SU-DHL-6 (cell line): ENCODE data around the gene NOG.

ENCODE experiments used
- H2AFZ ChIP-seq: fragments of 200-600 bp; sonication (generic); 2 replicates; pipeline ENCODE4 v1.6.1; 2014; ENCODE audit warnings: low read depth, mild to moderate bottlenecking, moderate library complexity, mixed read lengths, antibody characterized with exemption, low read length; ENCODE audit not compliant: severe bottlenecking
- H3F3A ChIP-seq: fragments of 200-600 bp; shearing (Covaris generic); 2 replicates; pipeline ENCODE4 v1.6.0; 2016; ENCODE audit warnings: antibody characterized with exemption, mild to moderate bottlenecking; ENCODE audit not compliant: insufficient read depth
- H3K27ac ChIP-seq: fragments of 200-600 bp; sonication (generic); 2 replicates; pipeline ENCODE4 v1.5.1; 2016; ENCODE audit warnings: low read depth, mild to moderate bottlenecking, low read length, moderate library complexity, mixed read lengths
- H3K27me3 ChIP-seq: fragments of 200-600 bp; sonication (generic), shearing (Covaris generic); 2 replicates; pipeline ENCODE4 v1.6.0; 2014; ENCODE audit warnings: mild to moderate bottlenecking, low read length
- H3K36me3 ChIP-seq: fragments of 200-600 bp; sonication (generic); 2 replicates; pipeline ENCODE4 v1.6.1; 2014; ENCODE audit warnings: mild to moderate bottlenecking, low read length, mixed read lengths
- H3K4me2 ChIP-seq: fragments of 300-600, 200-600 bp; shearing (Covaris generic), sonication (generic); 2 replicates; pipeline ENCODE4 v1.6.0; 2014; ENCODE audit warnings: low read length, low read depth, mild to moderate bottlenecking; ENCODE audit not compliant: poor library complexity, severe bottlenecking
- H3K4me3 ChIP-seq: fragments of 200-600 bp; sonication (generic); 2 replicates; pipeline ENCODE4 v1.5.1; 2014; ENCODE audit warnings: antibody characterized with exemption, low read length, mild to moderate bottlenecking, mixed read lengths; ENCODE audit not compliant: insufficient read depth, poor library complexity, severe bottlenecking
- H3K79me2 ChIP-seq: fragments of 200-600 bp; sonication (generic); 2 replicates; pipeline ENCODE4 v1.6.1; 2014; ENCODE audit warnings: mild to moderate bottlenecking, low read length, moderate library complexity; ENCODE audit not compliant: insufficient read depth
- H3K9ac ChIP-seq: fragments of 200-600 bp; sonication (generic); 2 replicates; pipeline ENCODE4 v1.7.0; 2014; ENCODE audit warnings: mild to moderate bottlenecking, low read length
- H3K9me2 ChIP-seq: fragments of 200-600 bp; sonication (generic); replicated peaks from 2 replicates; pipeline ENCODE4 v1.6.1; 2014; ENCODE audit warnings: low read length; ENCODE audit not compliant: insufficient read depth
- H3K9me3 ChIP-seq: fragments of 200-600 bp; sonication (generic); 2 replicates; pipeline ENCODE4 v1.6.1; 2014; ENCODE audit warnings: low read length, mixed read lengths; ENCODE audit not compliant: insufficient read depth
- H4K20me1 ChIP-seq: fragments of 200-600 bp; sonication (generic); 2 replicates; pipeline ENCODE4 v1.6.1; 2014; ENCODE audit warnings: low read depth, mild to moderate bottlenecking, antibody characterized with exemption, low read length, moderate library complexity, mixed read lengths
- CTCF ChIP-seq: fragments of 200-600 bp; sonication (generic); IDR thresholded peaks from one replicate; pipeline ENCODE4 v1.5.1; 2017; ENCODE audit warnings: antibody characterized with exemption, mild to moderate bottlenecking, low read length, moderate library complexity; ENCODE audit not compliant: insufficient read depth, poor library complexity, severe bottlenecking
- EZH2phosphoT487 ChIP-seq: fragments of 200-600 bp; sonication (generic), shearing (Covaris generic); conservative IDR thresholded peaks from 2 replicates; pipeline ENCODE4 v1.6.1; 2018; ENCODE audit warnings: mild to moderate bottlenecking, antibody characterized with exemption, low read length, moderate library complexity, mixed read lengths

NOG gene

GRCh38 chr17:56600256-56600655 lies 6.8 kb downstream of the NOG start:
- no peaks in the 10 kb centered on the region for H3K79me2 ChIP-seq
- no peak overlapping the region for H3K27ac ChIP-seq
- TF ChIP-seq EZH2phosphoT487 (no peak), CTCF (no peak)
- no peaks in the 10 kb centered on the region for H3F3A ChIP-seq
- H3K9me2 ChIP-seq: no peaks in the 10 kb centered on the region
- no peaks in the 10 kb centered on the region for H3K9me3 ChIP-seq
- H2AFZ ChIP-seq: no peak overlapping the region
- H4K20me1 ChIP-seq: no peaks in the 10 kb centered on the region
- H3K4me3 ChIP-seq: no peak overlapping the region
- H3K4me2 ChIP-seq: no peak overlapping the region
- H3K36me3 ChIP-seq: no peaks in the 10 kb centered on the region
- H3K9ac ChIP-seq: no peak overlapping the region
- no peaks in the 10 kb centered on the region for H3K27me3 ChIP-seq

GRCh38 chr17:56601591-56601990 lies 8.1 kb downstream of the NOG start:
- no peaks in the 10 kb centered on the region for H3F3A ChIP-seq
- H3K4me2 ChIP-seq: no peak overlapping the region
- no peak overlapping the region for H3K27ac ChIP-seq
- H3K36me3 ChIP-seq: no peaks in the 10 kb centered on the region
- H3K9me2 ChIP-seq: no peaks in the 10 kb centered on the region
- H3K4me3 ChIP-seq: no peak overlapping the region
- no peak overlapping the region for H2AFZ ChIP-seq
- no peak overlapping the region for H3K9ac ChIP-seq
- H3K27me3 ChIP-seq: no peaks in the 10 kb centered on the region
- no peaks in the 10 kb centered on the region for H3K79me2 ChIP-seq
- TF ChIP-seq CTCF (no peak), EZH2phosphoT487 (no peak)
- no peaks in the 10 kb centered on the region for H4K20me1 ChIP-seq
- no peaks in the 10 kb centered on the region for H3K9me3 ChIP-seq

- no peaks in the 10 kb centered on the region for H3K9me2 ChIP-seq
- H3K27ac ChIP-seq: no peak overlapping the region
- no peaks in the 10 kb centered on the region for H3K36me3 ChIP-seq
- no peak overlapping the region for H2AFZ ChIP-seq
- H3K4me2 ChIP-seq: no peak overlapping the region
- H3K79me2 ChIP-seq: no peaks in the 10 kb centered on the region
- TF ChIP-seq CTCF: no peak
- TF ChIP-seq EZH2phosphoT487: no peak
- H3K27me3 ChIP-seq: no peaks in the 10 kb centered on the region
- H4K20me1 ChIP-seq: no peaks in the 10 kb centered on the region
- no peak overlapping the region for H3K4me3 ChIP-seq
- no peak overlapping the region for H3K9ac ChIP-seq
- no peaks in the 10 kb centered on the region for H3K9me3 ChIP-seq
- no peaks in the 10 kb centered on the region for H3F3A ChIP-seq
Measured at GRCh38 chr17:56602292-56603130, 9.0 kb downstream of the NOG start.
